GM23338 (cell line): Measurements from ENCODE around the gene ZNF594. TPM values are rescaled to one million over a fixed set of nuclear protein-coding genes. Genes with fewer than 3 reads are reported as not detected.

ENCODE experiments used
- ATAC-seq: fragments of 200-7000 bp; cut with Tn5 transposase; 3 replicates; pipeline ENCODE4 v1.9.1; 2020
- DNase-seq: peaks from one replicate; pipeline ENCODE4 v3.0.0-alpha.2; 2015; ENCODE audit warnings: low spot score
- H2AFZ ChIP-seq: fragments of 200-600 bp; sonication (generic); 2 replicates; pipeline ENCODE4 v1.8.0; 2016; ENCODE audit warnings: antibody characterized with exemption, mild to moderate bottlenecking, moderate library complexity
- H3F3A ChIP-seq: fragments of 200-600 bp; sonication (generic); replicated peaks from 2 replicates; pipeline ENCODE4 v1.8.0; 2017; ENCODE audit warnings: antibody characterized with exemption, mixed run types, low read depth
- H3K27ac ChIP-seq: fragments of 200-600 bp; sonication (generic); 2 replicates; pipeline ENCODE4 v1.6.1; 2016; ENCODE audit warnings: low read depth
- H3K27me3 ChIP-seq: fragments of 200-600 bp; sonication (generic); 2 replicates; pipeline ENCODE4 v1.8.0; 2016; ENCODE audit warnings: mild to moderate bottlenecking, mixed run types, moderate library complexity; ENCODE audit not compliant: insufficient read depth
- H3K36me3 ChIP-seq: fragments of 200-600 bp; sonication (generic); 2 replicates; pipeline ENCODE4 v1.8.0; 2016; ENCODE audit warnings: mild to moderate bottlenecking; ENCODE audit not compliant: insufficient read depth
- H3K4me1 ChIP-seq: fragments of 200-600 bp; sonication (generic); 2 replicates; pipeline ENCODE4 v1.8.0; 2016; ENCODE audit warnings: mild to moderate bottlenecking, moderate library complexity; ENCODE audit not compliant: insufficient read depth
- H3K4me2 ChIP-seq: fragments of 200-600 bp; sonication (generic); 2 replicates; pipeline ENCODE4 v1.7.1; 2017; ENCODE audit warnings: mixed run types
- H3K4me3 ChIP-seq: fragments of 200-600 bp; sonication (generic); 2 replicates; pipeline ENCODE4 v1.6.1; 2016; ENCODE audit warnings: mixed run types
- H3K79me2 ChIP-seq: fragments of 200-600 bp; sonication (generic); replicated peaks from 2 replicates; pipeline ENCODE4 v1.8.0; 2017; ENCODE audit warnings: mild to moderate bottlenecking; ENCODE audit not compliant: insufficient read depth
- H3K9me2 ChIP-seq: fragments of 200-600 bp; sonication (generic); 2 replicates; pipeline ENCODE4 v1.8.0; 2017; ENCODE audit not compliant: insufficient read depth
- H4K20me1 ChIP-seq: fragments of 200-600 bp; sonication (generic); replicated peaks from 2 replicates; pipeline ENCODE4 v1.8.0; 2017; ENCODE audit warnings: mild to moderate bottlenecking; ENCODE audit not compliant: insufficient read depth
- H3K27ac Mint-ChIP-seq: 2 replicates; pipeline ENCODE4 v1.8.0; 2020; ENCODE audit warnings: inconsistent platforms, mild to moderate bottlenecking, moderate library complexity, mixed read lengths
- H3K27me3 Mint-ChIP-seq: 3 replicates; pipeline ENCODE4 v1.8.0; 2022; ENCODE audit warnings: low read depth, mild to moderate bottlenecking, moderate library complexity, mixed read lengths, inconsistent platforms; ENCODE audit not compliant: insufficient read depth, poor library complexity
- H3K36me3 Mint-ChIP-seq: 3 replicates; pipeline ENCODE4 v1.8.0; 2021; ENCODE audit warnings: low read depth, mild to moderate bottlenecking, inconsistent platforms, moderate library complexity, mixed read lengths
- H3K4me1 Mint-ChIP-seq: 3 replicates; pipeline ENCODE4 v1.8.0; 2020; ENCODE audit warnings: mild to moderate bottlenecking, inconsistent platforms, mixed read lengths
- H3K4me3 Mint-ChIP-seq: 3 replicates; pipeline ENCODE4 v1.8.0; 2021; ENCODE audit warnings: moderate library complexity, mild to moderate bottlenecking, inconsistent platforms, mixed read lengths
- H3K9me3 Mint-ChIP-seq: 3 replicates; pipeline ENCODE4 v1.8.0; 2020; ENCODE audit warnings: moderate library complexity, mild to moderate bottlenecking, inconsistent platforms, mixed read lengths
- CREB1 ChIP-seq: fragments of 250-450 bp; sonication (Bioruptor Pico); IDR thresholded peaks from 2 replicates; pipeline ENCODE4 v1.5.0; 2020; ENCODE audit warnings: low read depth, mild to moderate bottlenecking, moderate library complexity
- EZH2 ChIP-seq: fragments of 200-600 bp; sonication (generic); IDR thresholded peaks from one replicate; pipeline ENCODE4 v1.8.0; 2017; ENCODE audit warnings: antibody characterized with exemption, mild to moderate bottlenecking, low read depth; ENCODE audit not compliant: unreplicated experiment
- EZH2phosphoT487 ChIP-seq: fragments of 200-600 bp; sonication (generic); IDR thresholded peaks from one replicate; pipeline ENCODE4 v1.8.1; 2018; ENCODE audit warnings: antibody characterized with exemption; ENCODE audit not compliant: unreplicated experiment
- NANOG ChIP-seq: IDR thresholded peaks from 2 replicates; pipeline ENCODE4 v1.6.1; 2016; ENCODE audit warnings: antibody characterized with exemption, borderline replicate concordance
- STAT1 ChIP-seq: IDR thresholded peaks from one replicate; pipeline ENCODE4 v1.6.1; 2016; ENCODE audit warnings: antibody characterized with exemption; ENCODE audit not compliant: unreplicated experiment
- ZNF114 ChIP-seq: fragments of 250-450 bp; sonication (Bioruptor Pico); IDR thresholded peaks from 2 replicates; pipeline ENCODE4 v1.5.0; 2020; ENCODE audit warnings: mild to moderate bottlenecking, moderate library complexity
- ZNF331 ChIP-seq: fragments of 250-450 bp; sonication (Bioruptor Pico); IDR thresholded peaks from 2 replicates; pipeline ENCODE4 v1.5.0; 2020; ENCODE audit warnings: low read depth, mild to moderate bottlenecking, moderate library complexity
- polyA plus RNA-seq: library from polyadenylated mRNA; unstranded; fragments of >200 nt; fragmentation: Nextera tagmentation; extraction: Ambion mirVana; gene quantifications from 2 replicates; pipeline ENCODE4 v1.2.1, GENCODE V29; 2016
- total RNA-seq: library from RNA; depleted of rRNA; stranded (reverse); fragments of >200 nt; shearing (Covaris generic); gene quantifications from 2 replicates; pipeline ENCODE4 v1.2.3, GENCODE V29; 2014
- TF ChIP-seq, protein P1 (sequence below): fragments of 250-450 bp; sonication (Bioruptor Pico); IDR thresholded peaks from 2 replicates; pipeline ENCODE4 v1.5.0; 2020; ENCODE audit warnings: mild to moderate bottlenecking, moderate library complexity

Gene ZNF594
- total and polyA plus RNA-seq, 2 experiments from 2014 or later = 7.0 to 15.6 TPM

DNA sequence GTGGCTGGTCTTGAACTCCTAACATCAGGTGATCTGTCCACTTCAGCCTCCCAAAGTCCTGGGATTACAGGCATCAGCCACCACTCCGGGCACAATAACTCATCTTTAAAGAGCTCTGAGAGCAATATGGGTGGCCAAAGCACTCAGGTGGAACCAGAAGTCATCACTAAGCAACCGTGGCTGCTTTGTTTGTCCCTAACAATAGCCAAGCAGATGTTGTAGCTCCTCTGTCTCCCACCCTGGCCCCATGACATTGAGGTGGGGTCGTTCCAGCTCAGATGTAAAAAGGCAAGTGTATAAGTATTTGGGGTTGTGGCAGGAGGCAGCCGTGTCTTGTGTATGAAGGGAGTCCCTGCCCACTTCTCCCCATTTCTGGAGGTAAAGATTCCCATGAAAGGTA lies 46.7 kb upstream of the ZNF594 start:
- Histone ChIP-seq H3K79me2 (no peaks in the 10 kb centered on the region), H3K36me3 (no peaks in the 10 kb centered on the region), H3K4me1 (no peaks in the 10 kb centered on the region), H4K20me1 (no peaks in the 10 kb centered on the region), H2AFZ (no peak overlapping the region), H3K4me3 (no peak overlapping the region), H3K4me2 (no peak overlapping the region), H3K27me3 (no peaks in the 10 kb centered on the region), H3F3A (no peaks in the 10 kb centered on the region), H3K27ac (no peak overlapping the region), H3K9me2 (no peaks in the 10 kb centered on the region)
- DNase-seq (no peak), ATAC-seq (no peak)
- Mint-ChIP-seq H3K27me3 (peaks cover 2% of the 10 kb centered on the region), H3K4me1 (no peaks in the 10 kb centered on the region), H3K9me3 (no peaks in the 10 kb centered on the region; the same call in 2 of the 3 replicates), H3K27ac (no peak overlapping the region), H3K36me3 (no peaks in the 10 kb centered on the region), H3K4me3 (no peak overlapping the region)
- TF ChIP-seq NANOG (no peak), CREB1 (CRISPR knock-in tag) (no peak), ZNF331 (no peak), STAT1 (no peak), EZH2 (no peak), EZH2phosphoT487 (no peak), ZNF114 (CRISPR knock-in tag) (no peak)
- TF ChIP-seq, protein P1, sequence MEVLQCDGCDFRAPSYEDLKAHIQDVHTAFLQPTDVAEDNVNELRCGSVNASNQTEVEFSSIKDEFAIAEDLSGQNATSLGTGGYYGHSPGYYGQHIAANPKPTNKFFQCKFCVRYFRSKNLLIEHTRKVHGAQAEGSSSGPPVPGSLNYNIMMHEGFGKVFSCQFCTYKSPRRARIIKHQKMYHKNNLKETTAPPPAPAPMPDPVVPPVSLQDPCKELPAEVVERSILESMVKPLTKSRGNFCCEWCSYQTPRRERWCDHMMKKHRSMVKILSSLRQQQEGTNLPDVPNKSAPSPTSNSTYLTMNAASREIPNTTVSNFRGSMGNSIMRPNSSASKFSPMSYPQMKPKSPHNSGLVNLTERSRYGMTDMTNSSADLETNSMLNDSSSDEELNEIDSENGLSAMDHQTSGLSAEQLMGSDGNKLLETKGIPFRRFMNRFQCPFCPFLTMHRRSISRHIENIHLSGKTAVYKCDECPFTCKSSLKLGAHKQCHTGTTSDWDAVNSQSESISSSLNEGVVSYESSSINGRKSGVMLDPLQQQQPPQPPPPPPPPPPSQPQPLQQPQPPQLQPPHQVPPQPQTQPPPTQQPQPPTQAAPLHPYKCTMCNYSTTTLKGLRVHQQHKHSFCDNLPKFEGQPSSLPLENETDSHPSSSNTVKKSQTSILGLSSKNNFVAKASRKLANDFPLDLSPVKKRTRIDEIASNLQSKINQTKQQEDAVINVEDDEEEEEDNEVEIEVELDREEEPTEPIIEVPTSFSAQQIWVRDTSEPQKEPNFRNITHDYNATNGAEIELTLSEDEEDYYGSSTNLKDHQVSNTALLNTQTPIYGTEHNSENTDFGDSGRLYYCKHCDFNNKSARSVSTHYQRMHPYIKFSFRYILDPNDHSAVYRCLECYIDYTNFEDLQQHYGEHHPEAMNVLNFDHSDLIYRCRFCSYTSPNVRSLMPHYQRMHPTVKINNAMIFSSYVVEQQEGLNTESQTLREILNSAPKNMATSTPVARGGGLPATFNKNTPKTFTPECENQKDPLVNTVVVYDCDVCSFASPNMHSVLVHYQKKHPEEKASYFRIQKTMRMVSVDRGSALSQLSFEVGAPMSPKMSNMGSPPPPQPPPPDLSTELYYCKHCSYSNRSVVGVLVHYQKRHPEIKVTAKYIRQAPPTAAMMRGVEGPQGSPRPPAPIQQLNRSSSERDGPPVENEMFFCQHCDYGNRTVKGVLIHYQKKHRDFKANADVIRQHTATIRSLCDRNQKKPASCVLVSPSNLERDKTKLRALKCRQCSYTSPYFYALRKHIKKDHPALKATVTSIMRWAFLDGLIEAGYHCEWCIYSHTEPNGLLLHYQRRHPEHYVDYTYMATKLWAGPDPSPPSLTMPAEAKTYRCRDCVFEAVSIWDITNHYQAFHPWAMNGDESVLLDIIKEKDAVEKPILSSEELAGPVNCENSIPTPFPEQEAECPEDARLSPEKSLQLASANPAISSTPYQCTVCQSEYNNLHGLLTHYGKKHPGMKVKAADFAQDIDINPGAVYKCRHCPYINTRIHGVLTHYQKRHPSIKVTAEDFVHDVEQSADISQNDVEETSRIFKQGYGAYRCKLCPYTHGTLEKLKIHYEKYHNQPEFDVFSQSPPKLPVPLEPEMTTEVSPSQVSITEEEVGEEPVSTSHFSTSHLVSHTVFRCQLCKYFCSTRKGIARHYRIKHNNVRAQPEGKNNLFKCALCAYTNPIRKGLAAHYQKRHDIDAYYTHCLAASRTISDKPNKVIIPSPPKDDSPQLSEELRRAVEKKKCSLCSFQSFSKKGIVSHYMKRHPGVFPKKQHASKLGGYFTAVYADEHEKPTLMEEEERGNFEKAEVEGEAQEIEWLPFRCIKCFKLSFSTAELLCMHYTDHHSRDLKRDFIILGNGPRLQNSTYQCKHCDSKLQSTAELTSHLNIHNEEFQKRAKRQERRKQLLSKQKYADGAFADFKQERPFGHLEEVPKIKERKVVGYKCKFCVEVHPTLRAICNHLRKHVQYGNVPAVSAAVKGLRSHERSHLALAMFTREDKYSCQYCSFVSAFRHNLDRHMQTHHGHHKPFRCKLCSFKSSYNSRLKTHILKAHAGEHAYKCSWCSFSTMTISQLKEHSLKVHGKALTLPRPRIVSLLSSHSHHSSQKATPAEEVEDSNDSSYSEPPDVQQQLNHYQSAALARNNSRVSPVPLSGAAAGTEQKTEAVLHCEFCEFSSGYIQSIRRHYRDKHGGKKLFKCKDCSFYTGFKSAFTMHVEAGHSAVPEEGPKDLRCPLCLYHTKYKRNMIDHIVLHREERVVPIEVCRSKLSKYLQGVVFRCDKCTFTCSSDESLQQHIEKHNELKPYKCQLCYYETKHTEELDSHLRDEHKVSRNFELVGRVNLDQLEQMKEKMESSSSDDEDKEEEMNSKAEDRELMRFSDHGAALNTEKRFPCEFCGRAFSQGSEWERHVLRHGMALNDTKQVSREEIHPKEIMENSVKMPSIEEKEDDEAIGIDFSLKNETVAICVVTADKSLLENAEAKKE (CRISPR knock-in tag) = no peak
